Calu3 (cell line): ENCODE data around the gene ANKZF1. TPM values are rescaled to one million over a fixed set of nuclear protein-coding genes. Genes with fewer than 3 reads are reported as not detected.

ENCODE experiments used
- BruUV-seq: library from RNA; stranded (reverse); fragments of 400-500 nt; replicated peaks from 2 replicates; lab custom pipeline; 2021; lab: Mats Ljungman, UMichigan
- CTCF ChIA-PET: fragments of 300-600 bp; sonication (Branson Sonifier 250); formaldehyde crosslinking; loops from one replicate; lab custom pipeline; 2022; ENCODE audit warnings: antibody characterized with exemption; lab: Charles Lee
- DNase-seq: peaks from one replicate; pipeline ENCODE4 v3.0.0; 2022
- H3K27ac Mint-ChIP-seq: one replicate; pipeline ENCODE4 v1.8.0; 2022; ENCODE audit warnings: mixed read lengths; ENCODE audit not compliant: unreplicated experiment
- H3K27me3 Mint-ChIP-seq: one replicate; pipeline ENCODE4 v1.8.0; 2022; ENCODE audit warnings: mixed read lengths; ENCODE audit not compliant: unreplicated experiment
- H3K36me3 Mint-ChIP-seq: one replicate; pipeline ENCODE4 v1.8.0; 2022; ENCODE audit warnings: mild to moderate bottlenecking, moderate library complexity, mixed read lengths; ENCODE audit not compliant: insufficient read depth, unreplicated experiment
- H3K4me1 Mint-ChIP-seq: one replicate; pipeline ENCODE4 v1.8.0; 2022; ENCODE audit warnings: mild to moderate bottlenecking, low read depth, mixed read lengths; ENCODE audit not compliant: unreplicated experiment
- H3K4me3 Mint-ChIP-seq: one replicate; pipeline ENCODE4 v1.8.0; 2022; ENCODE audit warnings: mild to moderate bottlenecking, low read depth, moderate library complexity, mixed read lengths; ENCODE audit not compliant: unreplicated experiment
- H3K9me3 Mint-ChIP-seq: one replicate; pipeline ENCODE4 v1.8.0; 2022; ENCODE audit warnings: low read depth, mixed read lengths; ENCODE audit not compliant: unreplicated experiment
- intact Hi-C: fragments of 100-400 bp; cut with micrococcal nuclease; formaldehyde crosslinking; loops from one replicate; pipeline ENCODE4 v1.10.0; 2022; ENCODE audit not compliant: unreplicated experiment
- total RNA-seq: library from RNA; stranded (reverse); gene quantifications from 2 replicates; pipeline ENCODE4 v1.2.3, GENCODE V29; 2022
- TF ChIP-seq, protein P1 (sequence below): fragments of 200-600 bp; IDR thresholded peaks from one replicate; pipeline ENCODE4 v1.8.0; 2022; ENCODE audit warnings: antibody characterized with exemption; ENCODE audit not compliant: unreplicated experiment

Gene ANKZF1
- total RNA-seq, 1 experiment from 2014 or later, result 56.6 TPM

DNA sequence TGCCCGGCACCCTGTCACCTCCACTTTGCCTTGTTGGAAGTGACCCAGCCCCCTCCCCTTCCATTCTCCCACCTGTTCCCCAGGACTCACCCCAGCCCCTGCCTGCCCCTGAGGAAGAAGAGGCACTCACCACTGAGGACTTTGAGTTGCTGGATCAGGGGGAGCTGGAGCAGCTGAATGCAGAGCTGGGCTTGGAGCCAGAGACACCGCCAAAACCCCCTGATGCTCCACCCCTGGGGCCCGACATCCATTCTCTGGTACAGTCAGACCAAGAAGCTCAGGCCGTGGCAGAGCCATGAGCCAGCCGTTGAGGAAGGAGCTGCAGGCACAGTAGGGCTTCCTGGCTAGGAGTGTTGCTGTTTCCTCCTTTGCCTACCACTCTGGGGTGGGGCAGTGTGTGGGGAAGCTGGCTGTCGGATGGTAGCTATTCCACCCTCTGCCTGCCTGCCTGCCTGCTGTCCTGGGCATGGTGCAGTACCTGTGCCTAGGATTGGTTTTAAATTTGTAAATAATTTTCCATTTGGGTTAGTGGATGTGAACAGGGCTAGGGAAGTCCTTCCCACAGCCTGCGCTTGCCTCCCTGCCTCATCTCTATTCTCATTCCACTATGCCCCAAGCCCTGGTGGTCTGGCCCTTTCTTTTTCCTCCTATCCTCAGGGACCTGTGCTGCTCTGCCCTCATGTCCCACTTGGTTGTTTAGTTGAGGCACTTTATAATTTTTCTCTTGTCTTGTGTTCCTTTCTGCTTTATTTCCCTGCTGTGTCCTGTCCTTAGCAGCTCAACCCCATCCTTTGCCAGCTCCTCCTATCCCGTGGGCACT, 47.1 kb upstream of the ANKZF1 start:
- peaks cover 15% of the 10 kb centered on the region for H3K4me1 Mint-ChIP-seq
- H3K9me3 Mint-ChIP-seq, result no peaks in the 10 kb centered on the region
- H3K4me3 Mint-ChIP-seq, result no peak overlapping the region
- BruUV-seq, result no TSS peak
- no peak overlapping the region for H3K27ac Mint-ChIP-seq
- no peak for DNase-seq
- CTCF ChIA-PET, result interaction anchor here (0.5 to 1.6 kb wide), 3 partner anchors 11 to 203 kb away, joined by 3 to 8 read pairs (median 3); no protein-coding TSS in a partner anchor
- H3K27me3 Mint-ChIP-seq, result no peaks in the 10 kb centered on the region
- intact Hi-C loops, result no loop called here
- H3K36me3 Mint-ChIP-seq, result peaks cover 26% of the 10 kb centered on the region
- TF ChIP-seq, protein P1, sequence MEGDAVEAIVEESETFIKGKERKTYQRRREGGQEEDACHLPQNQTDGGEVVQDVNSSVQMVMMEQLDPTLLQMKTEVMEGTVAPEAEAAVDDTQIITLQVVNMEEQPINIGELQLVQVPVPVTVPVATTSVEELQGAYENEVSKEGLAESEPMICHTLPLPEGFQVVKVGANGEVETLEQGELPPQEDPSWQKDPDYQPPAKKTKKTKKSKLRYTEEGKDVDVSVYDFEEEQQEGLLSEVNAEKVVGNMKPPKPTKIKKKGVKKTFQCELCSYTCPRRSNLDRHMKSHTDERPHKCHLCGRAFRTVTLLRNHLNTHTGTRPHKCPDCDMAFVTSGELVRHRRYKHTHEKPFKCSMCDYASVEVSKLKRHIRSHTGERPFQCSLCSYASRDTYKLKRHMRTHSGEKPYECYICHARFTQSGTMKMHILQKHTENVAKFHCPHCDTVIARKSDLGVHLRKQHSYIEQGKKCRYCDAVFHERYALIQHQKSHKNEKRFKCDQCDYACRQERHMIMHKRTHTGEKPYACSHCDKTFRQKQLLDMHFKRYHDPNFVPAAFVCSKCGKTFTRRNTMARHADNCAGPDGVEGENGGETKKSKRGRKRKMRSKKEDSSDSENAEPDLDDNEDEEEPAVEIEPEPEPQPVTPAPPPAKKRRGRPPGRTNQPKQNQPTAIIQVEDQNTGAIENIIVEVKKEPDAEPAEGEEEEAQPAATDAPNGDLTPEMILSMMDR, result no peak

DNA sequence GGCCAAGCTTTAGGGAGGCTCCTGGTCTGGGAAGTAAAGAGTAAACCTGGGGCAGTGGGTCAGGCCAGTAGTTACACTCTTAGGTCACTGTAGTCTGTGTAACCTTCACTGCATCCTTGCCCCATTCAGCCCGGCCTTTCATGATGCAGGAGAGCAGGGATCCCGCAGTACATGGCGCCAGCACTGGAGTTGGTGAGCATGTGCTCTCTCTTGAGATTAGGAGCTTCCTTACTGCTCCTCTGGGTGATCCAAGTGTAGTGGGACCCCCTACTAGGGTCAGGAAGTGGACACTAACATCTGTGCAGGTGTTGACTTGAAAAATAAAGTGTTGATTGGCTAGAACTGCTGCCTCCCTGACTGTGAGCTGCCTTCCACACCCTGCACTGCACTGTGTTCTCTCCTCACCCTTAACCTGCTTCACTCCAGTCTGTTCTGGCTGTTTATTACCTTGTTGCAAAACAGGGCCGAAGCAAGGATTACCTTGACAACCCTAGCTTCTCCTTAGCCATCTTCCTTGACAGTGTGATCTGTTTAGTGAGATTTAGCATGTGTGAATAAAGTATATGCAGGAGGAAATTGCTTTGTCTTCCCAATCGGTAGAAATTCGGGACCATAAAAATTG, 46.3 kb upstream of the ANKZF1 start:
- BruUV-seq, result no TSS peak
- peaks cover 19% of the 10 kb centered on the region for H3K36me3 Mint-ChIP-seq
- intact Hi-C loops, result no loop called here
- no peak overlapping the region for H3K27ac Mint-ChIP-seq
- peaks cover 12% of the 10 kb centered on the region for H3K4me1 Mint-ChIP-seq
- no peaks in the 10 kb centered on the region for H3K9me3 Mint-ChIP-seq
- TF ChIP-seq, protein P1, result no peak
- H3K27me3 Mint-ChIP-seq, result no peaks in the 10 kb centered on the region
- DNase-seq, result no peak
- CTCF ChIA-PET, result interaction anchor here (1.6 kb wide), 1 partner anchor 12 kb away, joined by 3 read pairs; no protein-coding TSS in a partner anchor
- no peak overlapping the region for H3K4me3 Mint-ChIP-seq

DNA sequence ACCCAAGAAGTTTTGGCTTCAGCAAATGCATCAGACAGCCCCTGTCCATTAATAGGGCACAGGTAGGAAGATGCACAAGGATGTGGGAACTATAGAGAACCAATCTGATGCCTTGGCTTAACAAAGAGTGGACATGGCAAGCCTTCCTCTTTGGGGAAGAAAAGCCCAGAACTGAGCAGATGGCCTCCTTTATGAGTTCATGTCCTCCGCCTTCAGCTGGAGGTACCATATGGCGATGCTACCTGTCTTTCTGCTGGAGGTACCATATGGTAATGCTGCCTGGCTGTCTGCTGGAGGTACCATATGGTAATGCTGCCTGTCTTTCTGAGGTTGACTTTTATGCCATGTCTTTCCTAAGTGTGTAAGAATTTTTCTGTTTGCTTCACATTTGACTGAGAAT, 45.5 kb upstream of the ANKZF1 start:
- no TSS peak for BruUV-seq
- Mint-ChIP-seq H3K36me3 (peaks cover 10% of the 10 kb centered on the region), H3K4me1 (peaks cover 4% of the 10 kb centered on the region), H3K4me3 (no peak overlapping the region), H3K9me3 (no peaks in the 10 kb centered on the region), H3K27me3 (no peaks in the 10 kb centered on the region), H3K27ac (no peak overlapping the region)
- intact Hi-C loops, result no loop called here
- CTCF ChIA-PET, result interaction anchor here (1.6 kb wide), 1 partner anchor 13 kb away, joined by 3 read pairs; no protein-coding TSS in a partner anchor
- TF ChIP-seq, protein P1, result no peak
- DNase-seq, result no peak

DNA sequence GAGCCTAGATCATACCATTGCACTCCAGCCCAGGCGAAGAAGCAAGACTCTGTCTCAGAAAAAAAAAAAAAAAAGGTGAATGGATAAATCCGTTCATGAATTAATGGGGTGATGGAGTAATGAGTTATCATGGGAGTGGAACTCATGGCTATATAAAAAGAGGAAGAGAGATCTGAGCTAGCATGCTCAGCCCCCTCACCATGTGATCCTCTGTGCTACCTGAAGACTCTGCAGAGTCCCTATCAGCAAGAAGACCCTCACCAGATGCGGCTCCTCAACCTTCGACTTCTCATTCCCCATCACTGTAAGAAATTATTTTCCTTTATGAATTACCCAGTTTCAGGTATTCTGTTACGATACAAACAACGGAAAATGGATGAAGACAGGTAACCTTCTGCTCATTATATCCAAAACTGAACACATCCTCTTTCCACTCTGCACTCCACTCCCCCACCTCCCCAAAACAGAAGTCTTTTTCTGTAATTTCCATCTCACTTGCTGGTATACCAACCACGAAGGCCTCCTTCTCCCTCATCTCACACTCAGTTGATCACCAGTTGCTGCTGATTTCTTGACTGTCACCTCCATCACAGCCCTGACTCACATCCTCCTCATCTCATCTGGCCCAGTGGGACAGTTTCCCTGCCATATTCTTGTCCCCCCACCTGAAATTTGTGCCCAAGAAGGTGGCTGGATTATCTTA, 42.7 kb upstream of the ANKZF1 start:
- TF ChIP-seq, protein P1, result no peak
- Mint-ChIP-seq H3K9me3 (no peaks in the 10 kb centered on the region), H3K27ac (no peak overlapping the region), H3K36me3 (peaks cover 8% of the 10 kb centered on the region), H3K27me3 (no peaks in the 10 kb centered on the region), H3K4me3 (no peak overlapping the region), H3K4me1 (no peaks in the 10 kb centered on the region)
- CTCF ChIA-PET, result no interaction called here
- intact Hi-C loops, result no loop called here
- no peak for DNase-seq
- BruUV-seq, result no TSS peak
